HepG2 (cell line): Measurements from ENCODE around the gene LAP3. TPM values are rescaled to one million over a fixed set of nuclear protein-coding genes. Genes with fewer than 3 reads are reported as not detected.

Experiments
- GATAD2A ChIP-seq: IDR thresholded peaks from 2 replicates; pipeline ENCODE4 v1.6.1; 2016
- IRX3 ChIP-seq: sonication (generic); formaldehyde crosslinking; IDR thresholded peaks from 2 replicates; pipeline ENCODE4 v1.8.1; 2023; ENCODE audit warnings: mild to moderate bottlenecking, low read depth, missing genetic modification reagents, borderline replicate concordance
- KMT2A ChIP-seq: sonication (generic); formaldehyde crosslinking; IDR thresholded peaks from 2 replicates; pipeline ENCODE4 v1.4.0; 2020; ENCODE audit warnings: missing genetic modification reagents
- LBX2 ChIP-seq: sonication (generic); formaldehyde crosslinking; IDR thresholded peaks from 2 replicates; pipeline ENCODE4 v1.5.0; 2020; ENCODE audit warnings: missing genetic modification reagents, mild to moderate bottlenecking, borderline replicate concordance
- MNT ChIP-seq: fragments of 450-650 bp; IDR thresholded peaks from 2 replicates; pipeline ENCODE4 v1.6.1; 2016
- NFYC ChIP-seq: IDR thresholded peaks from 2 replicates; pipeline ENCODE4 v1.6.1; 2016; ENCODE audit warnings: missing genetic modification reagents, missing compliant biosample characterization
- RARA ChIP-seq: IDR thresholded peaks from 2 replicates; pipeline ENCODE4 v1.6.1; 2016; ENCODE audit warnings: missing genetic modification reagents, missing compliant biosample characterization
- REPIN1 ChIP-seq: sonication (generic); formaldehyde crosslinking; IDR thresholded peaks from 2 replicates; pipeline ENCODE4 v1.8.0; 2022; ENCODE audit warnings: missing genetic modification reagents, low read depth, mild to moderate bottlenecking, borderline replicate concordance
- SIN3A ChIP-seq: IDR thresholded peaks from 2 replicates; pipeline ENCODE4 v1.6.1; 2011; ENCODE audit warnings: low read depth, mild to moderate bottlenecking, control low read depth, low read length, borderline replicate concordance
- SP2 ChIP-seq: sonication (generic); formaldehyde crosslinking; IDR thresholded peaks from 2 replicates; pipeline ENCODE4 v1.5.1; 2020; ENCODE audit warnings: mild to moderate bottlenecking, missing genetic modification reagents
- TBP ChIP-seq: sonication (generic); formaldehyde crosslinking; IDR thresholded peaks from 2 replicates; pipeline ENCODE4 v1.5.0; 2020; ENCODE audit warnings: missing genetic modification reagents
- YEATS2 ChIP-seq: sonication (generic); formaldehyde crosslinking; IDR thresholded peaks from 2 replicates; pipeline ENCODE4 v1.4.0; 2020; ENCODE audit warnings: missing genetic modification reagents, borderline replicate concordance
- ZNF121 ChIP-seq: sonication (generic); formaldehyde crosslinking; IDR thresholded peaks from 2 replicates; pipeline ENCODE4 v1.5.0; 2020; ENCODE audit warnings: mild to moderate bottlenecking, missing genetic modification reagents
- ZNF256 ChIP-seq: sonication (generic); formaldehyde crosslinking; conservative IDR thresholded peaks from 2 replicates; pipeline ENCODE4 v1.4.0; 2020; ENCODE audit warnings: missing genetic modification reagents
- ZNF441 ChIP-seq: sonication (generic); formaldehyde crosslinking; IDR thresholded peaks from 2 replicates; pipeline ENCODE4 v1.7.0; 2021; ENCODE audit warnings: missing genetic modification reagents, borderline replicate concordance
- ZNF7 ChIP-seq: IDR thresholded peaks from 2 replicates; pipeline ENCODE4 v1.6.1; 2016; ENCODE audit warnings: missing biosample characterization, missing genetic modification reagents
- polyA plus RNA-seq, 8 experiments: library from polyadenylated mRNA; depleted of rRNA in 3 of 8; stranded (reverse) in 7 of 8; unstranded in 1 of 8; fragments of >200 nt; fragmentation: Illumina TruSeq in 4 of 8; extraction: Trizol in 4 of 8; gene quantifications; 2 replicates each; pipeline versions ENCODE4 v1.2.1 to v1.2.3, GENCODE V29; 2011 to 2016; ENCODE audit warnings: low read depth in 4 of 8, missing spikeins in 1 of 8, mixed read lengths in 1 of 8; ENCODE audit not compliant: insufficient read depth in 1 of 8
- total RNA-seq, 5 experiments: library from RNA; depleted of rRNA; stranded (reverse); fragments of >200 nt; fragmentation: Illumina TruSeq; extraction: Trizol; gene quantifications; 2 replicates each; pipeline ENCODE4 v1.2.3, GENCODE V29; 2016; ENCODE audit warnings: low read depth in 1 of 5
- TF ChIP-seq, protein P1 (sequence below): sonication (generic); formaldehyde crosslinking; IDR thresholded peaks from 2 replicates; pipeline ENCODE4 v1.4.0; 2020; ENCODE audit warnings: missing genetic modification reagents; ENCODE audit errors: not compliant biosample characterization
- TF ChIP-seq, protein P2 (sequence below): sonication (generic); formaldehyde crosslinking; IDR thresholded peaks from 2 replicates; pipeline ENCODE4 v1.4.0; 2020; ENCODE audit warnings: missing genetic modification reagents
- TF ChIP-seq, protein P3 (sequence below): sonication (generic); formaldehyde crosslinking; conservative IDR thresholded peaks from 2 replicates; pipeline ENCODE4 v1.8.0; 2022; ENCODE audit warnings: low read depth, missing genetic modification reagents
- TF ChIP-seq, protein P4 (sequence below), 2 experiments: sonication (generic) in 1 of 2; formaldehyde crosslinking in 1 of 2; IDR thresholded peaks; 2 replicates each; pipeline versions ENCODE4 v1.4.0 to v1.6.1; 2018 to 2020; ENCODE audit warnings: missing genetic modification reagents in 2 of 2, borderline replicate concordance in 1 of 2, low read depth in 1 of 2, mild to moderate bottlenecking in 1 of 2, missing biosample characterization in 1 of 2

The LAP3 gene
- total and polyA plus RNA-seq, 2 of the 13 experiments (the other 11 are each of a cell fraction or from before 2014, with no cell fraction given): 106 to 125 TPM

DNA sequence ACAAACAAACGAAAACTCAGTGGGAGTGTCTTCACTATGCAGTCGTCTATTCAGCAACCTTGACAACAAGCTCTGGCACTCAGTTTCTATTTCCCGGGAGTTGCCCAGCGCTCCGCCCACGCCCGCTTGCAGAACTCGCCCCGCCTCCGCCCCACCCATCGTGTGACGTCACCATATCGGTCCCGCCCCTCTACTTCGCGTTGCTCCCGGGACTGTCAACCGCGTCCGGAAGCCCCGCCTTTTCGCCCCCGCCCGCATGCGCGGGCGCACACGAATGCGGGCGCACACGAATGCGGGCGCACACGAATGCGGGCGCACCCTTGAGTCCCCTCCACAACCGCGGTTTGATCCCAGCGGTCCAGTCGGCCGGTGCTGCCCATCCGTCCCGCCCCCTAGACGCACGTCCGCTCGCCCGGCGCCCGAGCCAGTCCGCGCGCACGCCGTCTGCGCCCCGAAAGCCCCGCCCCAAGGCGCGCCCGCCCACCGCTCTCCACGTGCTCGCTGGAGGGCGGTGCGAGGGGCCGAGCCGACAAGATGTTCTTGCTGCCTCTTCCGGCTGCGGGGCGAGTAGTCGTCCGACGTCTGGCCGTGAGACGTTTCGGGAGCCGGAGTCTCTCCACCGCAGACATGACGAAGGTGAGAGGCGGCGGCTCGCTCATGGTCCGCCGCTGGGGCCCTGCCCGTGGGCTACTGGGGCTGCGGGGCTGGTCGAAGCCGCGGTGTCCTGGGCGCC is at the start of gene LAP3 (continued):
- TF ChIP-seq MNT: peak; percentile 87
- TF ChIP-seq SP2 (CRISPR knock-in tag): peak; percentile 79
- peak; percentile 22; the same call in 1 of the 2 replicates for TF ChIP-seq LBX2 (CRISPR knock-in tag)
- no peak for TF ChIP-seq ZNF7 (CRISPR knock-in tag)
- TF ChIP-seq RARA (CRISPR knock-in tag): 0 out of 2 replicates have a peak, but pooled peaks have one; percentile 42
- TF ChIP-seq SIN3A: peak; percentile 96
- TF ChIP-seq ZNF441 (CRISPR knock-in tag): peak; percentile 78; the same call in 1 of the 2 replicates
- peak; percentile 11; the same call in 1 of the 2 replicates for TF ChIP-seq GATAD2A (CRISPR knock-in tag)
- TF ChIP-seq REPIN1: peak; percentile 90
- peak; percentile 72; the same call in 1 of the 2 replicates for TF ChIP-seq ZNF256 (CRISPR knock-in tag)
- peak; percentile 88; the same call in 1 of the 2 replicates for TF ChIP-seq KMT2A (CRISPR knock-in tag)
- TF ChIP-seq, protein P1, sequence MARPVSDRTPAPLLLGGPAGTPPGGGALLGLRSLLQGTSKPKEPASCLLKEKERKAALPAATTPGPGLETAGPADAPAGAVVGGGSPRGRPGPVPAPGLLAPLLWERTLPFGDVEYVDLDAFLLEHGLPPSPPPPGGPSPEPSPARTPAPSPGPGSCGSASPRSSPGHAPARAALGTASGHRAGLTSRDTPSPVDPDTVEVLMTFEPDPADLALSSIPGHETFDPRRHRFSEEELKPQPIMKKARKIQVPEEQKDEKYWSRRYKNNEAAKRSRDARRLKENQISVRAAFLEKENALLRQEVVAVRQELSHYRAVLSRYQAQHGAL (CRISPR knock-in tag): peak; percentile 73
- TF ChIP-seq, protein P2, sequence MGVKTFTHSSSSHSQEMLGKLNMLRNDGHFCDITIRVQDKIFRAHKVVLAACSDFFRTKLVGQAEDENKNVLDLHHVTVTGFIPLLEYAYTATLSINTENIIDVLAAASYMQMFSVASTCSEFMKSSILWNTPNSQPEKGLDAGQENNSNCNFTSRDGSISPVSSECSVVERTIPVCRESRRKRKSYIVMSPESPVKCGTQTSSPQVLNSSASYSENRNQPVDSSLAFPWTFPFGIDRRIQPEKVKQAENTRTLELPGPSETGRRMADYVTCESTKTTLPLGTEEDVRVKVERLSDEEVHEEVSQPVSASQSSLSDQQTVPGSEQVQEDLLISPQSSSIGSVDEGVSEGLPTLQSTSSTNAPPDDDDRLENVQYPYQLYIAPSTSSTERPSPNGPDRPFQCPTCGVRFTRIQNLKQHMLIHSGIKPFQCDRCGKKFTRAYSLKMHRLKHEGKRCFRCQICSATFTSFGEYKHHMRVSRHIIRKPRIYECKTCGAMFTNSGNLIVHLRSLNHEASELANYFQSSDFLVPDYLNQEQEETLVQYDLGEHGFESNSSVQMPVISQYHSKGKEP: 0 out of 2 replicates have a peak, but pooled peaks have one; percentile 58
- TF ChIP-seq, protein P3, sequence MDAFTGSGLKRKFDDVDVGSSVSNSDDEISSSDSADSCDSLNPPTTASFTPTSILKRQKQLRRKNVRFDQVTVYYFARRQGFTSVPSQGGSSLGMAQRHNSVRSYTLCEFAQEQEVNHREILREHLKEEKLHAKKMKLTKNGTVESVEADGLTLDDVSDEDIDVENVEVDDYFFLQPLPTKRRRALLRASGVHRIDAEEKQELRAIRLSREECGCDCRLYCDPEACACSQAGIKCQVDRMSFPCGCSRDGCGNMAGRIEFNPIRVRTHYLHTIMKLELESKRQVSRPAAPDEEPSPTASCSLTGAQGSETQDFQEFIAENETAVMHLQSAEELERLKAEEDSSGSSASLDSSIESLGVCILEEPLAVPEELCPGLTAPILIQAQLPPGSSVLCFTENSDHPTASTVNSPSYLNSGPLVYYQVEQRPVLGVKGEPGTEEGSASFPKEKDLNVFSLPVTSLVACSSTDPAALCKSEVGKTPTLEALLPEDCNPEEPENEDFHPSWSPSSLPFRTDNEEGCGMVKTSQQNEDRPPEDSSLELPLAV (CRISPR knock-in tag): 0 out of 2 replicates have a peak, but pooled peaks have one; percentile 59
- TF ChIP-seq ZNF121 (CRISPR knock-in tag): no peak
- peak; percentile 35; the same call in 1 of the 2 replicates for TF ChIP-seq YEATS2 (CRISPR knock-in tag)
- TF ChIP-seq NFYC (CRISPR knock-in tag): peak; percentile 67
- TF ChIP-seq IRX3 (CRISPR knock-in tag): peak; percentile 82; the same call in 1 of the 2 replicates
- TF ChIP-seq, protein P4, sequence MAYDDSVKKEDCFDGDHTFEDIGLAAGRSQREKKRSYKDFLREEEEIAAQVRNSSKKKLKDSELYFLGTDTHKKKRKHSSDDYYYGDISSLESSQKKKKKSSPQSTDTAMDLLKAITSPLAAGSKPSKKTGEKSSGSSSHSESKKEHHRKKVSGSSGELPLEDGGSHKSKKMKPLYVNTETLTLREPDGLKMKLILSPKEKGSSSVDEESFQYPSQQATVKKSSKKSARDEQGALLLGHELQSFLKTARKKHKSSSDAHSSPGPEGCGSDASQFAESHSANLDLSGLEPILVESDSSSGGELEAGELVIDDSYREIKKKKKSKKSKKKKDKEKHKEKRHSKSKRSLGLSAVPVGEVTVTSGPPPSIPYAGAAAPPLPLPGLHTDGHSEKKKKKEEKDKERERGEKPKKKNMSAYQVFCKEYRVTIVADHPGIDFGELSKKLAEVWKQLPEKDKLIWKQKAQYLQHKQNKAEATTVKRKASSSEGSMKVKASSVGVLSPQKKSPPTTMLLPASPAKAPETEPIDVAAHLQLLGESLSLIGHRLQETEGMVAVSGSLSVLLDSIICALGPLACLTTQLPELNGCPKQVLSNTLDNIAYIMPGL (CRISPR knock-in tag; IDR thresholded peaks at IDR 0.05; ENCODE audit: borderline replicate concordance in 1 of 2, low read depth in 1 of 2): peak; percentile 5 to 69; a peak in 2 of 4 replicates
- TF ChIP-seq TBP: no peak
